ENCODE data around the gene GAS6.

Gene GAS6

DNA sequence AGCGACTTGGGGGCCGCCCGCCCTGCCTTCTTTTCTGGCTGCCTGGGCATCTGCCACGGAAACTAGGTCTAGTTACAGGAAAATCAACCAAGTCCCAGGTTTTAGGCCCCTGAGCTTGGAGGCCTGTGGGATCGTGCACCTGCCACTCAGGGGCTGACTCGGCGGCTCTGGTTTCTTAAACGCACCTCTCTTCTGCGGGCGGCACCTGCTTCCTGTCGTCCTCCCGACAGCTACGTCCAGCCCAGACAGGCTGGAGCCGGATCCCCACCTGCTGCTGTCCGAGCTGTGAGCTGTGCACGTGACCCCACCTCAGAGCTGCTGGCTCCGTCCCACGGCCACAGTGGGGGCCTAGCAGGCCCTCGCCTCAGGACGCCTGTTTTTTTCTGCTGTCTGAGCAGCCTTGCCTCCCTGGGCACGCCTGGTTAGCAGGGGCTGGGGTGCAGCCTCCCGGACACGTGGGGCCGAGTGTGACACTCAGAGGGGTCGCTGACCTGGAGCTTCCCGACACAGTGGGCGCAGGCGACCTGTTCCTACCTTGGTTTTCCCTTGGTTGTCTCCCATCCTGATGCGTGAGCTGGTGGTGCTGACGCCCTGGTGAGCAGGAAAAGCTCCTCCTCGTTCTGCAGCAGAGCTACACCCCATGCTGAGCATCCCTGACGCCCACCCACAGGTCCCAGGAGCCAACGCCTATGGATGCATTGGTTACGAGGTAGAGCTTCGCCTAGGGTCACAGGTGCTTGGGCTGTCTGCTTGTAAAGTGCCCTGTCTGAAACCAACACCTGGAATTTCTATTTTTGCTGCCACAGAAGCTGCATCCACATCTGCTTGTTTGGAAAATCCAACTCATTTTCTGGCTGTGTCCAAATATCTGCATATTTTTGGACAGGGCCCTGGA, 87.4 kb downstream of the GAS6 start:
- Histone ChIP-seq H3K36me3 (replicated peaks; ENCODE audit: low read depth, low read length) (no peaks in the 10 kb centered on the region), H4K20me1 (ENCODE audit: insufficient read depth, low read length) (no peaks in the 10 kb centered on the region), H3K9ac (ENCODE audit: low read length) (no peak overlapping the region), H3K79me2 (ENCODE audit: low read length) (no peaks in the 10 kb centered on the region), H3K27ac (ENCODE audit: low read length) (no peak overlapping the region), H3K4me3 (ENCODE audit: low read length) (no peak overlapping the region), H2AFZ (ENCODE audit: low read depth, low read length) (no peak overlapping the region), H3K4me1 (ENCODE audit: low read length) (no peaks in the 10 kb centered on the region), H3K9me3 (ENCODE audit: insufficient read depth, low read length) (no peaks in the 10 kb centered on the region), H3K4me2 (ENCODE audit: low read length) (no peak overlapping the region), H3K27me3 (ENCODE audit: low read depth, low read length) (peaks cover 42% of the 10 kb centered on the region)
- no peak for TF ChIP-seq CTCF (IDR thresholded peaks at IDR 0.05; ENCODE audit: low read depth, low read length)
- TF ChIP-seq EZH2phosphoT487 (IDR thresholded peaks at IDR 0.05; ENCODE audit: low read depth), result no peak

GRCh38 chr13:113775451-113776145, 88.3 kb downstream of the GAS6 start:
- no peaks in the 10 kb centered on the region for H3K9me3 ChIP-seq (ENCODE audit: insufficient read depth, low read length)
- no peak overlapping the region for H2AFZ ChIP-seq (ENCODE audit: low read depth, low read length)
- no peak overlapping the region for H3K27ac ChIP-seq (ENCODE audit: low read length)
- no peak overlapping the region for H3K4me2 ChIP-seq (ENCODE audit: low read length)
- no peaks in the 10 kb centered on the region for H3K36me3 ChIP-seq (replicated peaks; ENCODE audit: low read depth, low read length)
- no peaks in the 10 kb centered on the region for H4K20me1 ChIP-seq (ENCODE audit: insufficient read depth, low read length)
- H3K9ac ChIP-seq (ENCODE audit: low read length), result no peak overlapping the region
- TF ChIP-seq EZH2phosphoT487 (IDR thresholded peaks at IDR 0.05; ENCODE audit: low read depth) (no peak), CTCF (IDR thresholded peaks at IDR 0.05; ENCODE audit: low read depth, low read length) (no peak)
- peaks cover 35% of the 10 kb centered on the region for H3K27me3 ChIP-seq (ENCODE audit: low read depth, low read length)
- H3K4me1 ChIP-seq (ENCODE audit: low read length), result no peaks in the 10 kb centered on the region
- H3K4me3 ChIP-seq (ENCODE audit: low read length), result no peak overlapping the region
- no peaks in the 10 kb centered on the region for H3K79me2 ChIP-seq (ENCODE audit: low read length)

GRCh38 chr13:113774177-113775107, 89.4 kb downstream of the GAS6 start:
- H3K9me3 ChIP-seq (ENCODE audit: insufficient read depth, low read length), result no peaks in the 10 kb centered on the region
- TF ChIP-seq EZH2phosphoT487 (IDR thresholded peaks at IDR 0.05; ENCODE audit: low read depth) (no peak), CTCF (IDR thresholded peaks at IDR 0.05; ENCODE audit: low read depth, low read length) (no peak)

More at GRCh38 chr13:113774177-113775107, 89.4 kb downstream of the GAS6 start:
- no peak overlapping the region for H3K27ac ChIP-seq (ENCODE audit: low read length)
- no peaks in the 10 kb centered on the region for H4K20me1 ChIP-seq (ENCODE audit: insufficient read depth, low read length)
- H3K4me2 ChIP-seq (ENCODE audit: low read length), result no peak overlapping the region
- H2AFZ ChIP-seq (ENCODE audit: low read depth, low read length), result no peak overlapping the region
- no peak overlapping the region for H3K9ac ChIP-seq (ENCODE audit: low read length)
- H3K4me1 ChIP-seq (ENCODE audit: low read length), result no peaks in the 10 kb centered on the region
- H3K4me3 ChIP-seq (ENCODE audit: low read length), result no peak overlapping the region
- no peaks in the 10 kb centered on the region for H3K79me2 ChIP-seq (ENCODE audit: low read length)
- H3K36me3 ChIP-seq (replicated peaks; ENCODE audit: low read depth, low read length), result no peaks in the 10 kb centered on the region
- H3K27me3 ChIP-seq (ENCODE audit: low read depth, low read length), result peaks cover 25% of the 10 kb centered on the region

Data from OCI-LY3 (cell line).